ENCODE data around the gene XYLT1. TPM values are rescaled to one million over a fixed set of nuclear protein-coding genes. Genes with fewer than 3 reads are reported as not detected.

XYLT1 gene
- total and polyA plus RNA-seq, 9 of the 15 experiments (the other 6 are each of a cell fraction or from before 2014, with no cell fraction given) = 0.03 to 0.09 (median 0.08) TPM; not detected in 6

- H3K79me2 ChIP-seq (ENCODE audit: control insufficient read depth, insufficient read depth, low read length) = no peaks in the 10 kb centered on the region
- no peaks in the 10 kb centered on the region for H3K9me1 ChIP-seq (ENCODE audit: control insufficient read depth, insufficient read depth, low read length)
- no peak overlapping the region for H3K9ac ChIP-seq (ENCODE audit: insufficient read depth in 1 of 2, low read depth in 2 of 2, low read length in 2 of 2)
- H3K36me3 ChIP-seq (ENCODE audit: control insufficient read depth, insufficient read depth, low read length) = no peaks in the 10 kb centered on the region
- no peaks in the 10 kb centered on the region for H3K9me3 ChIP-seq (replicated peaks; ENCODE audit: control insufficient read depth, insufficient read depth, low read depth, low read length)
- POLR2A ChIA-PET = interaction anchor here (1.3 kb wide), 1 partner anchor 96 kb away, joined by 3 read pairs; no protein-coding TSS in a partner anchor
- no TSS peak for BruUV-seq (replicated peaks)
- in situ Hi-C loops (cut with MboI) (no loop called here), intact Hi-C loops (cut with micrococcal nuclease) (no loop called here)
- no peak overlapping the region for H3K27ac ChIP-seq (ENCODE audit: extremely low read depth, low read depth, low read length)
- FAIRE-seq = no peak
- no peak overlapping the region for H3K4me3 ChIP-seq
- DNase-seq (ENCODE audit: extremely low read depth in 1 of 4, low spot score in 3 of 4) = no peak
- H3K27me3 ChIP-seq (ENCODE audit: control insufficient read depth in 2 of 2, insufficient read depth in 2 of 2, low read length in 2 of 2) = peaks cover 0 to 25% of the 10 kb centered on the region in 2 experiments; a peak in 2 of 5 replicates
- no peaks in the 10 kb centered on the region; the same call in 1 of the 2 replicates for H4K20me1 ChIP-seq (replicated peaks; ENCODE audit: control insufficient read depth, insufficient read depth, low read length)
- no peak overlapping the region for H2AFZ ChIP-seq (ENCODE audit: low read depth, low read length)
- H3K4me1 ChIP-seq (replicated peaks in 1 of 2; ENCODE audit: control insufficient read depth in 2 of 2, insufficient read depth in 2 of 2, low read length in 2 of 2) = no peaks in the 10 kb centered on the region
- ATAC-seq = no peak
- TF ChIP-seq HMG20B (CRISPR knock-in tag; IDR thresholded peaks at IDR 0.05) (no peak), TEAD4 (IDR thresholded peaks at IDR 0.05; ENCODE audit: low read length) (no peak), TEAD4 (CRISPR knock-in tag; IDR thresholded peaks at IDR 0.05; ENCODE audit: borderline replicate concordance) (no peak), GMEB1 (CRISPR knock-in tag; IDR thresholded peaks at IDR 0.05) (no peak), ZBTB49 (CRISPR knock-in tag; IDR thresholded peaks at IDR 0.05; ENCODE audit: borderline replicate concordance) (no peak), ZNF121 (CRISPR knock-in tag; conservative IDR thresholded peaks at IDR 0.05) (no peak)
- CTCF ChIA-PET (ENCODE audit: low intra/inter-chr PET ratio) = no interaction called here
- 2% methylated on average over 9 of the region's 9 CpGs for WGBS (ENCODE audit: insufficient coverage, low coverage, missing lambda C conversion rate)
- H3K4me2 ChIP-seq (ENCODE audit: insufficient read depth, low read length) = no peak overlapping the region
Observed at GRCh38 chr16:17244872-17245551, 225.7 kb downstream of the XYLT1 start.

Data from K562 (cell line).